ENCODE data around the gene CD200R1.

DNA sequence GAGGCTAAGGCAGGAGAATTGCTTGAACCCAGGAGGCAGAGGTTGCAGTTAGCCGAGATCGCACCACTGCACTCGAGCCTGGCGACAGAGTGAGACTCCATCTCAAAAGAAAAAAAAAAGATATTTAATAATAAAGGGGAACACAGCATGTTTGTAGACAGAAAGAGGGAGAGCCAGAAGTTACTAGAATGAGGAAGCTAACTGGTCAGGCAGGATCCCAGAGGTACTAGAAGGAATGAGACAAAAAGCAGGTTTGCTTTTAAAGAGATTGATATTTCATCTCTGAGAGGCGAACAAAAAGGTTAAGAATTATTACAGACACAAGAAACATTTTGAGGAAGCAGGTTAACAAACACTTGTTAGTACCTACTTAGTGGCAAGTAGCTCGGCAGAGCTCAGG lies 9.2 kb downstream of the CD200R1 start:
- TF ChIP-seq ZNF747 (tag by site-specific recombination; IDR thresholded peaks at IDR 0.05) (no peak), ZIC2 (tag by site-specific recombination; IDR thresholded peaks at IDR 0.05) (no peak)
